NCI-H82 treated with DMSO at 0.1 percent for 48 hours (cell line): ENCODE data around the gene RIMS3.
"Not testable (repeated sequence)": the region's sequence is repeated elsewhere in the genome, so short reads cannot be mapped to it uniquely, and the experiment has no call there.

Experiments used
- DNase-seq: peaks from one replicate; lab custom pipeline; 2025; ENCODE audit not compliant: unreplicated experiment; lab: John Stamatoyannopoulos, UW

The RIMS3 gene

DNA sequence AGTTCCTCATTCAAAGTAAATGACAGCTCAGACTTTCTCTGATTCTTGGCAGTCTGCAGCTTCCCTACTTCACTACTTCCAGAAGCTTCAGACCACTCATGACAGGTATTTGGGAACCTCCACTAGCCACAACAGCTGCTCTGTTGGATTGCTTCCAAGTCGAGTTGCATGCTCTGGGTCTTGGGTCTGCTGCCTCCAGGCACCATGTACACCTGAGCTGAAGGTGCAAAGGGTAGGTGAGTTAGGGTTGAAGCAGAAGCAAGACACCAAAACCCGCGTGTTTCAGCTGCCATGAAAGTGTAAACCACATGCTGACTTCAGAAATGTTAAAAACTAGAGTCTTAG, 71.3 kb downstream of the RIMS3 start:
- no peak for DNase-seq

DNA sequence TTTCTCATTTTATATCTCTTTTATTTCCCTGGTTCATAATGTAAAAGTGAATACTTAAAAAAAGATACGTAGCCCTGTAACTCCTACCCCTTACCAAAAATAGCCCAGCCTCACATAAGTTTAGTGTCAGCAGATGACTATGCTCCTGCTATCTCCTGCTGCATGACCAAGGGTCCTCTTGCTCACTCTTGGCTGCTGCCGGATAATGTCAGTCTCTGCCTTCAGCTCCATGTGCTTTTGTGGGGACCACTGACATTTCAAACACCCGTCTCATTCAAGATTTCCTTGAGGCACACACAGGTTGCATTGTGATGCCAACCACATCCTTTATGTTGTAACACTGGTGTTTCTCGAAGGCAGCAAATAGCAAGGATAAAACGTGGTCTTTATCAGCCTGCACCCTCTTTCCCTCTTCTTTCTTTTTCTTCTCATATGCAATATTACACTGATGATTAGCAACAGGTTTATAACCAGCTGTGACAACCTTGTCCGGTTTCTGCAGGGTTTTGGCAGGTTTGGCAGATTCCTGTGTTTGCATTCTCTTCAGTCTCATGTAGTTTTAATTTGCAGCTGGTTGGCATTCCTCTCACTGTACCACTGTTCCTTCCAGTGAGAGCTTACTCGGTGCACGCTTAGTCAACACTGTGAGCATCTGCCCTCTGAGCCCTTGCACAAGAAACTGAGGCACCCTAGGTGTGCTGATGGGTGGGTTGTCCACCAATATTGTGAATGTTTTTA, 71.9 kb downstream of the RIMS3 start:
- DNase-seq, result no peak

DNA sequence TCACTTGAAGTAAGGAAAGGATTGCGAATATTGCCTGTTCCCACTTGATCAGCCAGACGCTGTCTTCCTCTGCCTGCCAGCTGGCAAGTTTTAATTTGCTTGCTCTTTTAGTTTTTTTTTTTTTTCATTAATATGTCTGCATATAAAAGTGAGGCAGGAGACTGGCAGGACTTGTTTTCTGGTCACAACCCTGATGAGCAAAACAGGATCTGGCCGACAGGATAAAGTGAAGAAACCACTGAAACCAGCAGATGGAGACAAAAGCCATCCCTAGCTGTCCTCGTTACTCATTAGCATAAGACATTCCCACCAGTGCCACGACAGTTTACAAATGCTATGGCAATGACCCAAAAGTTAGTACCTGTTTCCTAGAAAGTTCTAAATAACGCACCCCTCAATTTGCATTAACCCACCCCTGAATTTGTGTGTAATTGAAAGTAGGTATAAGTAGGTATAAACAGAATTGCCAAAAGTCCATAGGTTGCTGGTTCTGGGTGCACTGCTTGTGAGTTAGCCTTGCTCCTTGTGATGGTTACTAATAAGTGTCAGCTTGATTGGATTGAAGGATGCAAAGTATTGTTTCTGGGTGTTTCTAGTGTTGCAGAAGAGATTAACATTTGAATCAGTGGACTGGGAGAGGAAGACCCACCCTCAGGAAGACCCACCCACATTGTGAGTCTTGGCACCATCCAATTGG, 73.2 kb downstream of the RIMS3 start:
- no peak for DNase-seq

GRCh38 chr1:40588586-40588985, 76.9 kb downstream of the RIMS3 start:
- no peak for DNase-seq

- no peak for DNase-seq
Observed at GRCh38 chr1:40583980-40584379, 81.5 kb downstream of the RIMS3 start.

- no peak for DNase-seq
Observed at GRCh38 chr1:40582116-40582515, 83.4 kb downstream of the RIMS3 start.

DNA sequence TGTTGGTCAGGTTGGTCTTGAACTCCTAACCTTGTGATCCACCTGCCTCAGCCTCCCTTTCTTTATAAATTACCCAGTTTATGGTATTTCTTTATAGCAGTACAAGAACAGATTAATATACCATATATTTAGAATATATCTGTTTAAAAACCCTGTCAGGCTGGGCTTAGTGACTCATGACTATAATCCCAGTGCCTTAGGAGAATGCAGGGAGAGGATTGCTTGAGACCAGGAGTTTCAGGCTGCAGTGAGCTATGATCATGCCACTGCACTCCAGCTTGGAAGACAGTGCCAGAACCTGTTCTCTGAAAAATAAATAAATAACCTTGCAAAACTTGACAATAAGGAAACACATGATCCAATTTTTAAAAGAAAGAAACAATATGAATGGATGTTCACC, 90.1 kb downstream of the RIMS3 start:
- no peak for DNase-seq

DNA sequence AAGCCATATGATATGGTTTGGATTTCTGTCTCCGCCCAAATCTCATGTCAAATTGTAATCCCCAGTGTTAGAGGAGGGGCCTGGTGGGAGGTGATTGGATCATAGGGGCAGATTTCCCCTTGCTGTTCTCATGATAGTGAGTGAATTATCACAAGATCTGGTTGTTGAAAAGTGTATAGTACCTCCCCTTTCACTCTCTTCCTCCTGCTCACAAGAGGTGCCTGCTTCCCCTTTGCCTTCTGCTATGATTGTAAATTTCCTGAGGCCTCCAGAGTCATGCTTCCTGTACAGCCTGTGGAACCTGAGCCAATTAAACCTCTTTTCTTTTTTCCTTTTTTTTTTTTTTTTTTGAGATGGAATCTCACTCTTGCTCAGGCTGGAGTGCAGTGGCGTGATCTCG, 90.7 kb downstream of the RIMS3 start:
- not testable (repeated sequence) for DNase-seq
